Measurements from ENCODE around the gene CTNNA2. TPM values are rescaled to one million over a fixed set of nuclear protein-coding genes. Genes with fewer than 3 reads are reported as not detected.

The CTNNA2 gene
- total RNA-seq, 1 experiment from 2014 or later = 5.5 TPM

DNA sequence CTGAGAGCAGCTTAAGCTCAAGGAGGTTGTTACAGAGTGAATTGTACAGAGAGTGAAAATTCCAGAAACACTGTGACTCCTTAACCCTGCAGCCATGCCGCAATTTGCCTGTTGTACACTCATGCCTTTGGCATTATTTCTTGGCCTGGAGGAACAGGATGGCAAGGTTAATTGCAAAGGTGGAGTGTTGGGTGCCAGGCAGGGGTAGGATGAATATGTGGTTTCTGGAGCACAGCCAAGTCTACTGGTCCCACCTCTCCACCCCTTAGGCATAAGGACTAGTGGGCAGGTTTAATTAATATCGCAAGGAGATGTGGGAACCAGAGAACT, 541.5 kb downstream of the CTNNA2 start:
- no peak overlapping the region for H3K4ac ChIP-seq (ENCODE audit: low read depth, low read length)
- H4K91ac ChIP-seq (ENCODE audit: insufficient read length, low read depth, low read length) = no peak overlapping the region
- H3K27ac Mint-ChIP-seq = no peak overlapping the region
- no peaks in the 10 kb centered on the region for H3K9me3 Mint-ChIP-seq
- no CpG with 5 or more reads among the region's 2 CpGs for WGBS (ENCODE audit: extremely low coverage, insufficient read length, low lambda C conversion rate)
- no peak overlapping the region for H2BK20ac ChIP-seq (ENCODE audit: low read depth, low read length, poor library complexity, severe bottlenecking)
- no peaks in the 10 kb centered on the region; the same call in 1 of the 2 replicates for H3K27me3 Mint-ChIP-seq (ENCODE audit: low read depth)
- no peaks in the 10 kb centered on the region for H3K27me3 ChIP-seq (ENCODE audit: insufficient read depth, low read length)
- H2AFZ ChIP-seq (ENCODE audit: low read length) = no peak overlapping the region
- H3K4me3 Mint-ChIP-seq = no peak overlapping the region
- H3K23me2 ChIP-seq (ENCODE audit: insufficient read length, low read depth, low read length, poor library complexity, severe bottlenecking) = no peaks in the 10 kb centered on the region
- H3K79me2 ChIP-seq (ENCODE audit: insufficient read depth, low read length) = no peaks in the 10 kb centered on the region
- H3K9ac ChIP-seq (ENCODE audit: extremely low read depth, insufficient read length, low read length) = no peak overlapping the region
- H3K79me1 ChIP-seq (ENCODE audit: insufficient read depth, low read depth, low read length, poor library complexity, severe bottlenecking) = no peaks in the 10 kb centered on the region
- H4K5ac ChIP-seq (ENCODE audit: insufficient read length, low read depth, low read length) = no peak overlapping the region
- no peaks in the 10 kb centered on the region for H3K36me3 Mint-ChIP-seq (ENCODE audit: insufficient read depth in 1 of 3, low read depth in 3 of 3)
- TF ChIP-seq, protein P1, sequence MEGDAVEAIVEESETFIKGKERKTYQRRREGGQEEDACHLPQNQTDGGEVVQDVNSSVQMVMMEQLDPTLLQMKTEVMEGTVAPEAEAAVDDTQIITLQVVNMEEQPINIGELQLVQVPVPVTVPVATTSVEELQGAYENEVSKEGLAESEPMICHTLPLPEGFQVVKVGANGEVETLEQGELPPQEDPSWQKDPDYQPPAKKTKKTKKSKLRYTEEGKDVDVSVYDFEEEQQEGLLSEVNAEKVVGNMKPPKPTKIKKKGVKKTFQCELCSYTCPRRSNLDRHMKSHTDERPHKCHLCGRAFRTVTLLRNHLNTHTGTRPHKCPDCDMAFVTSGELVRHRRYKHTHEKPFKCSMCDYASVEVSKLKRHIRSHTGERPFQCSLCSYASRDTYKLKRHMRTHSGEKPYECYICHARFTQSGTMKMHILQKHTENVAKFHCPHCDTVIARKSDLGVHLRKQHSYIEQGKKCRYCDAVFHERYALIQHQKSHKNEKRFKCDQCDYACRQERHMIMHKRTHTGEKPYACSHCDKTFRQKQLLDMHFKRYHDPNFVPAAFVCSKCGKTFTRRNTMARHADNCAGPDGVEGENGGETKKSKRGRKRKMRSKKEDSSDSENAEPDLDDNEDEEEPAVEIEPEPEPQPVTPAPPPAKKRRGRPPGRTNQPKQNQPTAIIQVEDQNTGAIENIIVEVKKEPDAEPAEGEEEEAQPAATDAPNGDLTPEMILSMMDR (conservative IDR thresholded peaks at IDR 0.05) = no peak
- H2BK5ac ChIP-seq (ENCODE audit: insufficient read length, low read length) = no peak overlapping the region
- peaks cover 30 to 34% of the 10 kb centered on the region in 2 experiments for H3K4me1 Mint-ChIP-seq
- no peaks in the 10 kb centered on the region for H3K9me3 ChIP-seq (ENCODE audit: control insufficient read depth, low read depth, low read length)
- no peak overlapping the region for H2BK120ac ChIP-seq (ENCODE audit: low read depth, low read length, poor library complexity, severe bottlenecking)
- H3T11ph ChIP-seq (ENCODE audit: low read length) = no peak overlapping the region
- no peak overlapping the region for H3K27ac ChIP-seq (ENCODE audit: insufficient read length, low read depth, low read length)
- no peak overlapping the region for H3K56ac ChIP-seq (ENCODE audit: insufficient read length, low read depth, low read length)
- no peak overlapping the region for H3K14ac ChIP-seq (ENCODE audit: insufficient read depth, low read length)
- no peak for DNase-seq
- no peak overlapping the region for H2BK15ac ChIP-seq (ENCODE audit: low read depth, low read length)
- no peak overlapping the region for H3K23ac ChIP-seq (ENCODE audit: insufficient read length, low read depth, low read length)
- H2BK12ac ChIP-seq (ENCODE audit: insufficient read length, low read depth, low read length) = no peak overlapping the region
- H3K18ac ChIP-seq (ENCODE audit: insufficient read length, low read depth, low read length) = no peak overlapping the region
- peaks cover 15% of the 10 kb centered on the region; the same call in 1 of the 2 replicates for H3K4me1 ChIP-seq (ENCODE audit: insufficient read depth, low read length)
- no peak overlapping the region for H4K8ac ChIP-seq (replicated peaks; ENCODE audit: insufficient read length, low read depth, low read length)
- H3K4me2 ChIP-seq (ENCODE audit: insufficient read depth, insufficient read length, low read length) = no peak overlapping the region
- H2AK5ac ChIP-seq (ENCODE audit: insufficient read length, low read length) = no peak overlapping the region
- no peaks in the 10 kb centered on the region for H4K20me1 ChIP-seq (ENCODE audit: control insufficient read depth, insufficient read depth, insufficient read length)

Data from H9 (cell line).